ENCODE results near the gene TTLL12.
"Not testable (repeated sequence)": the region's sequence is repeated elsewhere in the genome, so short reads cannot be mapped to it uniquely, and the experiment has no call there.

- TF ChIP-seq CTCF (IDR thresholded peaks at IDR 0.05); ZFX (IDR thresholded peaks at IDR 0.05; ENCODE audit: borderline replicate concordance): not testable (repeated sequence)
Observed at GRCh38 chr22:43145371-43145770, 41.6 kb downstream of the TTLL12 start.

Data from 22Rv1 (cell line).